ENCODE results near the gene KRTAP13-4. TPM values are rescaled to one million over a fixed set of nuclear protein-coding genes. Genes with fewer than 3 reads are reported as not detected.

The KRTAP13-4 gene, protein sequence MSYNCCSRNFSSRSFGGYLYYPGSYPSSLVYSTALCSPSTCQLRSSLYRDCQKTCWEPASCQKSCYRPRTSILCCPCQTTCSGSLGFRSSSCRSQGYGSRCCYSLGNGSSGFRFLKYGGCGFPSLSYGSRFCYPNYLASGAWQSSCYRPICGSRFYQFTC
- polyA plus RNA-seq (ENCODE audit: insufficient read length in 4 of 4) = not detected

- DNase-seq (ENCODE audit: low read depth in 4 of 4, low spot score in 3 of 4) = no peak
Observed at GRCh38 chr21:30430170-30430655, at the start of gene KRTAP13-4. TSS of gene KRTAP13-4 (plus strand) at chr21:30430220. CDS start at chr21:30430276, 56 bp downstream.

DNA sequence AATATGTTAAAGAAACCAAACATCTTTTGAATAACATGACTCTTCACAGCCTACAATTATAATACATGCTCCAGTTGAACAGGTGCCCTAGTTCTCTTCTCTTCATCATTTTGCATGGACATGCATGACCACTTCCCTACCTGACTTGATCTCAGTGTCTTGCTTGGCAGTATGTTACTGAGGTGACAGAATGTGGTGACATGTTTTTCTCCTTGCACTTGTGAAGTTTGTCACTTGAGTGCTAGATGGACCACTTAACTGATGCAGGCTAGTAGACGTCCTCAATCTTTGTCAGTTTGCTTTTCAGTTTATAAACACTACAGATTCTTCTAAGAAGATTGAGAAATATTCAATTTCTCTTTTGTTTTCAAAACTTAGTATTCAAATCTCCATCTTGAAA, 47.8 kb upstream of the KRTAP13-4 start:
- DNase-seq (ENCODE audit: low read depth in 4 of 4, low spot score in 3 of 4) = no peak

DNA sequence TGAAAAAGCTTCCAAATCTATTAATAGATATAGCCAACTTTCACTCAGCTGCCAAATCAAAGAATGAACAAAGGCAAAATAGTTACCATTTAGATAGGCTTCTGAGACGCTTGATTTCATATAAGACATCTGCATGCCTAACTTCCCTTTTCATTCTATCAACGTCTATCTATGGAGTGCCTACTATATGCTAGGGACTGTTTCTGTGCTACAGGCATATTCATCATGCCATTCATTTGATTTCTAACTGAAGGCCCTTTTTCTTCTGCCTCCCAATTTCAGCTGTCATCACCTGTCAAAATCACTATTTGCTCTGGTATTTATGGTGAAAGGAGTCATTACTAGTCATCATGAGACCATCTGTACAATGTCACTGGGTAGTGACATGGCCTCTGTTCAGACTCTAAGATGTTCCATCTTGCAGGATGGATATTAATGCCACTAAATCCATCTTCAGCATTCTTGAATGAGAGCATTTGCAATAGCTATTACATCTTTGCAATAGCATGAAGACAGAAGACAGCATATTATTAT, 38.5 kb upstream of the KRTAP13-4 start:
- no peak for DNase-seq (ENCODE audit: low read depth in 4 of 4, low spot score in 3 of 4)

- DNase-seq (ENCODE audit: low read depth in 4 of 4, low spot score in 3 of 4) = no peak
Observed at GRCh38 chr21:30395731-30396130, 34.3 kb upstream of the KRTAP13-4 start, which contains the start of gene KRTAP13-1. TSS of gene KRTAP13-1 (plus strand) at chr21:30396031. CDS start at chr21:30396087, 56 bp downstream.

- DNase-seq (ENCODE audit: low read depth in 4 of 4, low spot score in 3 of 4) = peak in 2 of 4 donors; percentile 8 to 12
Observed at GRCh38 chr21:30408782-30409494, 21.1 kb upstream of the KRTAP13-4 start.

DNA sequence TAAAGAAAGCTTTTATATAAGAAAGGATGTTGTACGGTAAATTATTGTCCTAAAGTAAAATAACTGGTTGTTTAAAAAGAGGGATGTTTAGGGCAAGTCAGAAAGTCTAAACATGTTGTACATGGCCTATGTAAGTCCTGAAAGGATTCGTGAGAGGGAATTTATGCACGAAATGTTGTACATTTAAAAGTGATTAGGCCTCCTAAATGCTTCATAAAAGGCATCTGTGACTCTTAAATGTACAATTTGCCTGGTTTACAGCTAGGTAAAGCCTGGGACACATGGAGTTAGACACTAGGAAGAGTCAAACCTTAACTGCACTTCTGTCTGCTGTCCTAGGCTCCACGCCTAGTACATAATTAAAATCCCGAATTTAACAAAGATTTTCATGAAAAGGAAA, 14.0 kb upstream of the KRTAP13-4 start:
- no peak for DNase-seq (ENCODE audit: low read depth in 4 of 4, low spot score in 3 of 4)

- DNase-seq (ENCODE audit: low read depth in 4 of 4, low spot score in 3 of 4) = no peak
Observed at GRCh38 chr21:30425826-30426225, 4.2 kb upstream of the KRTAP13-4 start, which contains the start of gene KRTAP13-3. TSS of gene KRTAP13-3 (minus strand) at chr21:30425926. CDS start at chr21:30425912, 14 bp downstream.

DNA sequence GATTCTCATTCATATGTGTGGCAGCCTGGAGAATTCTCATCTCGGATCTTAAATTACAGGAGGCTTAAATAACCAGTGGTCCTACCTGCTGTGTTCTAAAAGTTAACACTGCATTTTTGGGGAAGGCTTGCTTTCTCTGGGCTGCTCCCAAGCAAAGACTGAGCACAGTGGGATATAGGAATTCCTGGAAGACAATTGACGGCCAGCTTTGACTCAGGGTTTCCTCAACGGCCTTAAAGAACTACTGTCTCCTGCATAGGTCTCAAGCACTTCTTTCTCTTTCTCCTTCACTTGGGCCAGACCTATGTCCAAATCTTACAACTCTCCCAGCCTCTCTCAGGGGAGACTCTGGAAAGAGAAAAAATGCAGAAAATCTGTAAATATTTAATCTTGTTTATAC, 3.3 kb upstream of the KRTAP13-4 start:
- DNase-seq (ENCODE audit: low read depth in 4 of 4, low spot score in 3 of 4) = no peak

GRCh38 chr21:30434033-30434631, 4.1 kb downstream of the KRTAP13-4 start:
- DNase-seq (ENCODE audit: low read depth in 4 of 4, low spot score in 3 of 4) = no peak

DNA sequence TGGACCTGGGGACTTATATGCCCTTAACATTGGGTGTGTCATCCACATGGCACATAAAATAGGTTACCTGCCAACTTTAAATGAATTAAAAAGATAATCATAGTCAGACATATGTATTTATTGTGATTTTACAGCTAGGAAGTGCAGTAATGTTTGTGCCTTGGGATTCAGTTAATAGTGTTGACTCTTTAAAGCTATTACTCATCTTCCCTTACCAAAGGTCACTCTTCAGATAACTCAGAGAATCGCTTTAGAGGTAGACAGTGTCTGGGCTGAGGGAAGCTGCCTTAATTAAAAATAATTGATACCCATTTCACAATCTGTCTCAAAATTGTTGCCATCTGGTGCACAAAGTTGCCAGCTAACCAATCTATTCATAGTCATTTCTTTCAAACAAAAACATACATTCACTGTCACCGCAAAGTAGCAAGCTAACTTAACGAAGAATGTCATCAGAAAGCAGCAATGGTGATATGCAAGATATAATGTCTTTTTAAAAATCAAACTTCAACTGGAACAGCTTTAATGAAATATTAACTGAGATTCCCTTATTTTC, 7.1 kb downstream of the KRTAP13-4 start:
- no peak for DNase-seq (ENCODE audit: low read depth in 4 of 4, low spot score in 3 of 4)

DNA sequence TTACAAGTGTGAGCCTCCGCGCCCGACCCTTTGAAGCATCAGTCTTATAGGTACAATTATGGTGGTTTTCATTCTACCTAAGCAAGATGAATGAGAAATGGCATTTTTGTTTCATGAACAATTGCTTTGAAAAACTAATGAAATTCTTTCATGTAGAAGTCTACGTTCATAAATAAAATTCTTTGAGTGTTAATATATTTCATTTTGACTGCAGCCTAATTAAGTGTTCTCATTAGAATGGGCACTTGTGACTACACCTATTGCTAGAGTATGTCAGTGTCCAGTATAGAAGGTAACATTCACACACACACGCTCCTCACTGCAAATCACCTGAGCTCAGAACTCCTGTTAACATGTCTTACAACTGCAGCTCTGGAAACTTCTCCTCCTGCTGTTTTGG, 10.0 kb downstream of the KRTAP13-4 start, which contains the start of gene KRTAP15-1:
Gene KRTAP15-1, plus strand, starts transcription at position 301 of the 400 bp plus-strand sequence. Its CDS starts 53 bp downstream, at position 354.
- no peak for DNase-seq (ENCODE audit: low read depth in 4 of 4, low spot score in 3 of 4)

GRCh38 chr21:30443226-30443625, 13.2 kb downstream of the KRTAP13-4 start:
- no peak for DNase-seq (ENCODE audit: low read depth in 4 of 4, low spot score in 3 of 4)

GRCh38 chr21:30444204-30444603, 14.2 kb downstream of the KRTAP13-4 start:
- no peak for DNase-seq (ENCODE audit: low read depth in 4 of 4, low spot score in 3 of 4)

DNA sequence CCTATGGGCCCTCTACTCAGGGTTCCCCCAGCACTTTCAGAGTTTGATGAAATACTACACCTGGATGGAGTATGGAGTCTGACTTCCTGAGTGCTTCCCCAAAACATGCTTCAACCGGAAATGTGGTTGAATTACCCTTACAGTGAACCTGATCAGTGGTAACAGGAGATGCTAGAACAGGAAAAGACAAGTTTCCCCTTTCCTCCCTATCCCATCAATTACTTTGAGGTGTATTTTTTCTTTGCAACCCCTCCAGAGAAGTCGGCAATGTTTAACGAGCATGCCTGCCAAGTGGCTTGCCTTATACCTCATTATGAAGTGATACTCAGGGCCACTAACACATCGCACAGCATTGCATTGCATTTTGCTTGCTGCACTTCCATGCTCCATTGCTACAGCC, 17.0 kb downstream of the KRTAP13-4 start:
- peak in 1 of 4 donors; percentile 22 for DNase-seq (ENCODE audit: low read depth in 4 of 4, low spot score in 3 of 4)

DNA sequence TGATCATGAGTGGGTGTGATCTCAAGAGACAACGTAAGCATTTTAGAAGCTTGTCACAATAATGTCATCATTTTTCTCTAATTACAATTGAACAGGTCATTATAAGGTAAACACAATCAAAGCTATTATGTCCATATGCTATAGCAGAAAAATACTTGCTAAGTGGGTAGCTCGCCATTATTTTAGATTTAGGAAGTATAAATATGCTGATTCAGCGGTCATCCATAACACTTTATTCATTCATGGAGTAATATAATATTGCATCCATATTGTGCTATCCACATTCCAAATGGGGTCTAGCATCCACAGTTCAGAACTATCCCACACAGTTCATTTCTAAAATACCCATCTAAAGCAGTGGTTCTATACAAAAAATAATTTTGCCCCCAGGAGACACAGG, 18.5 kb downstream of the KRTAP13-4 start:
- DNase-seq (ENCODE audit: low read depth in 4 of 4, low spot score in 3 of 4) = no peak

GRCh38 chr21:30463713-30464112, 33.7 kb downstream of the KRTAP13-4 start:
- no peak for DNase-seq (ENCODE audit: low read depth in 4 of 4, low spot score in 3 of 4)

GRCh38 chr21:30468900-30469714, 39.1 kb downstream of the KRTAP13-4 start:
- DNase-seq (ENCODE audit: low read depth in 4 of 4, low spot score in 3 of 4) = peak in 3 of 4 donors; percentile 16 to 29 (median 20)

GRCh38 chr21:30478004-30478403, 48.0 kb downstream of the KRTAP13-4 start:
- DNase-seq (ENCODE audit: low read depth in 4 of 4, low spot score in 3 of 4) = no peak

GRCh38 chr21:30479259-30479658, 49.2 kb downstream of the KRTAP13-4 start:
- no peak for DNase-seq (ENCODE audit: low read depth in 4 of 4, low spot score in 3 of 4)

DNA sequence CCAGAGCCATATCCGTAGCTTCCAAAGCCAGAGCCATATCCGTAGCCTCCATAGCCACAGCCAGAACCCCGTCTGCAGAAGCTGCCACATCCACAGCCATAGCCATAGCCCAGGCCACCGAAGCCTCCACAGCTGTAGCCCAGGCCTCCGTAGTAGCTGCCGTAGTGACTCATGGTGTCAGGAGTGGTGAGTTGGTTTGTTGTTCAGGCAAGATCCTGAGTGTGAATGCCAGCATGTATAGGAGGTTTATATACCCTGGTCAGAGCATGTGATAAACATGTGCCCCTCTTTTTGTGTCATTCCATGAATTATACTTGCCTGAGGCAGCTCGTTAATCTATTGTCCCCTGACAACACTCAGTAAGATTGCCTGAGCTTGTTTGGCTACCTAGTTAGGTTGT, 50.1 kb downstream of the KRTAP13-4 start, which contains the start of gene KRTAP19-1:
Gene KRTAP19-1, minus strand, starts transcription at position 223 of the 400 bp plus-strand sequence. Its CDS starts 50 bp downstream, at position 173.
- DNase-seq (ENCODE audit: low read depth in 4 of 4, low spot score in 3 of 4) = no peak

Data from left renal pelvis (tissue), 4 donors.